Natural killer cell treated with Interleukin-12 subunit alpha and Interleukin-12 subunit beta and Interleukin-15 and Interleukin-18, amount 100 ng/mL, for 72 hours (primary cell): Measurements from ENCODE around the gene BET1L. TPM values are rescaled to one million over a fixed set of nuclear protein-coding genes. Genes with fewer than 3 reads are reported as not detected.
A peak's percentile ranks its signal among the peaks of the same experiment; 100 is the strongest.
"Not testable (repeated sequence)": the region's sequence is repeated elsewhere in the genome, so short reads cannot be mapped to it uniquely, and the experiment has no call there.

Source experiments
- ATAC-seq, 2 donors: fragments of 150-1000 bp; cut with Tn5 transposase in 1 of 2; sonication (Bioruptor Pico), chemical (Tn5 transposase) in 1 of 2; 2 replicates each; pipeline ENCODE4 v1.10.0; 2021
- DNase-seq: peaks from one replicate; pipeline ENCODE4 v3.0.0; 2022; ENCODE audit warnings: low spot score
- H3K27ac Mint-ChIP-seq, 2 donors: 1 replicate in 1 of 2; 2 replicates in 1 of 2; pipeline ENCODE4 v1.8.0; 2022; ENCODE audit warnings: mixed read lengths in 2 of 2, mild to moderate bottlenecking in 1 of 2, moderate library complexity in 1 of 2
- H3K27me3 Mint-ChIP-seq, 2 donors: 1 replicate in 1 of 2; 2 replicates in 1 of 2; pipeline ENCODE4 v1.8.0; 2022; ENCODE audit warnings: mixed read lengths in 2 of 2
- H3K36me3 Mint-ChIP-seq: one replicate; pipeline ENCODE4 v1.8.0; 2022; ENCODE audit warnings: mixed read lengths
- H3K4me1 Mint-ChIP-seq, 2 donors: 1 replicate in 1 of 2; 2 replicates in 1 of 2; pipeline ENCODE4 v1.8.0; 2022; ENCODE audit warnings: low read depth in 2 of 2, mixed read lengths in 2 of 2, mild to moderate bottlenecking in 1 of 2
- H3K4me3 Mint-ChIP-seq: one replicate; pipeline ENCODE4 v1.8.0; 2022; ENCODE audit warnings: mixed read lengths
- H3K9me3 Mint-ChIP-seq: 2 replicates; pipeline ENCODE4 v1.8.0; 2022; ENCODE audit warnings: mixed read lengths
- total RNA-seq, 2 donors: library from RNA; stranded (reverse); gene quantifications; one replicate each; pipeline ENCODE4 v1.2.3, GENCODE V29; 2022

Gene BET1L
- total RNA-seq, 2 donors from 2014 or later, result 43.6 to 51.4 TPM

GRCh38 chr11:202490-202889 lies 4.7 kb downstream of the BET1L start:
- Mint-ChIP-seq H3K36me3 (no peaks in the 10 kb centered on the region), H3K9me3 (no peaks in the 10 kb centered on the region), H3K4me1 (peaks cover 29 to 44% of the 10 kb centered on the region in 2 donors), H3K27ac (peak overlapping the region; percentile 51 to 62), H3K4me3 (peak overlapping the region; percentile 8), H3K27me3 (no peaks in the 10 kb centered on the region)
- DNase-seq (no peak), ATAC-seq (no peak)

GRCh38 chr11:201966-202365 lies 5.2 kb downstream of the BET1L start:
- ATAC-seq (no peak), DNase-seq (no peak)
- Mint-ChIP-seq H3K27ac (peak overlapping the region; percentile 51 to 62), H3K4me1 (peaks cover 28 to 40% of the 10 kb centered on the region in 2 donors), H3K27me3 (no peaks in the 10 kb centered on the region), H3K9me3 (no peaks in the 10 kb centered on the region), H3K36me3 (no peaks in the 10 kb centered on the region), H3K4me3 (peak overlapping the region; percentile 8)

GRCh38 chr11:200224-201003 lies 6.8 kb downstream of the BET1L start:
- Mint-ChIP-seq H3K27ac (no peak overlapping the region), H3K27me3 (no peaks in the 10 kb centered on the region), H3K9me3 (no peaks in the 10 kb centered on the region), H3K36me3 (no peaks in the 10 kb centered on the region), H3K4me3 (no peak overlapping the region), H3K4me1 (peaks cover 19 to 30% of the 10 kb centered on the region in 2 donors)
- DNase-seq, result no peak
- ATAC-seq, result no peak

GRCh38 chr11:199782-200181 lies 7.4 kb downstream of the BET1L start:
- ATAC-seq, result no peak
- Mint-ChIP-seq H3K4me3 (no peak overlapping the region), H3K36me3 (no peaks in the 10 kb centered on the region), H3K27ac (no peak overlapping the region), H3K27me3 (no peaks in the 10 kb centered on the region), H3K4me1 (peaks cover 19 to 28% of the 10 kb centered on the region in 2 donors), H3K9me3 (no peaks in the 10 kb centered on the region)
- DNase-seq, result no peak

- ATAC-seq (no peak), DNase-seq (no peak)
- Mint-ChIP-seq H3K4me1 (peaks cover 19 to 23% of the 10 kb centered on the region in 2 donors), H3K4me3 (no peak overlapping the region), H3K36me3 (no peaks in the 10 kb centered on the region), H3K27me3 (no peaks in the 10 kb centered on the region), H3K27ac (no peak overlapping the region), H3K9me3 (no peaks in the 10 kb centered on the region)
Measured at GRCh38 chr11:199004-199581, 8.1 kb downstream of the BET1L start.

- H3K36me3 Mint-ChIP-seq, result no peaks in the 10 kb centered on the region
- H3K27ac Mint-ChIP-seq, result no peak overlapping the region
- no peaks in the 10 kb centered on the region for H3K9me3 Mint-ChIP-seq
- ATAC-seq (no peak), DNase-seq (no peak)
- H3K27me3 Mint-ChIP-seq, result no peaks in the 10 kb centered on the region
- H3K4me1 Mint-ChIP-seq, result peaks cover 11 to 16% of the 10 kb centered on the region in 2 donors
- no peak overlapping the region for H3K4me3 Mint-ChIP-seq
Measured at GRCh38 chr11:198236-198806, 8.9 kb downstream of the BET1L start.

- no peaks in the 10 kb centered on the region for H3K36me3 Mint-ChIP-seq
- H3K27ac Mint-ChIP-seq, result no peak overlapping the region
- peaks cover 6 to 10% of the 10 kb centered on the region in 2 donors for H3K4me1 Mint-ChIP-seq
- H3K9me3 Mint-ChIP-seq, result no peaks in the 10 kb centered on the region
- H3K4me3 Mint-ChIP-seq, result no peak overlapping the region
- H3K27me3 Mint-ChIP-seq, result no peaks in the 10 kb centered on the region
- DNase-seq (no peak), ATAC-seq (no peak)
Measured at GRCh38 chr11:197741-198235, 9.4 kb downstream of the BET1L start.

GRCh38 chr11:196786-197731 lies 10.1 kb downstream of the BET1L start:
- H3K9me3 Mint-ChIP-seq, result no peaks in the 10 kb centered on the region
- H3K36me3 Mint-ChIP-seq, result no peaks in the 10 kb centered on the region
- H3K27me3 Mint-ChIP-seq, result no peaks in the 10 kb centered on the region
- no peak overlapping the region for H3K27ac Mint-ChIP-seq
- ATAC-seq, result no peak
- DNase-seq, result no peak
- peaks cover under 1 to 6% of the 10 kb centered on the region in 2 donors for H3K4me1 Mint-ChIP-seq
- no peak overlapping the region for H3K4me3 Mint-ChIP-seq

GRCh38 chr11:193481-193880 lies 13.7 kb downstream of the BET1L start:
- not testable (repeated sequence) for H3K4me1 Mint-ChIP-seq, H3K27me3 Mint-ChIP-seq, H3K9me3 Mint-ChIP-seq, H3K36me3 Mint-ChIP-seq, H3K27ac Mint-ChIP-seq, H3K4me3 Mint-ChIP-seq, DNase-seq, ATAC-seq

GRCh38 chr11:192674-193128 lies 14.5 kb downstream of the BET1L start, which contains the start of gene SCGB1C1:
Gene SCGB1C1 (plus strand): TSS chr11:193078. CDS start chr11:193100, 22 bp downstream.
- not testable (repeated sequence) for H3K9me3 Mint-ChIP-seq, H3K27me3 Mint-ChIP-seq, DNase-seq, H3K4me3 Mint-ChIP-seq, H3K27ac Mint-ChIP-seq, H3K36me3 Mint-ChIP-seq, H3K4me1 Mint-ChIP-seq, ATAC-seq

- H3K27me3 Mint-ChIP-seq, H3K27ac Mint-ChIP-seq, H3K36me3 Mint-ChIP-seq, H3K4me1 Mint-ChIP-seq, DNase-seq, H3K9me3 Mint-ChIP-seq: not testable (repeated sequence)
- peak overlapping the region; percentile 63 for H3K4me3 Mint-ChIP-seq
- peak; percentile 53 to 62 for ATAC-seq
Measured at GRCh38 chr11:191490-192478, 15.4 kb downstream of the BET1L start.

- not testable (repeated sequence) for ATAC-seq, H3K4me3 Mint-ChIP-seq, H3K36me3 Mint-ChIP-seq, H3K9me3 Mint-ChIP-seq, DNase-seq, H3K4me1 Mint-ChIP-seq, H3K27me3 Mint-ChIP-seq, H3K27ac Mint-ChIP-seq
Measured at GRCh38 chr11:190546-190945, 16.7 kb downstream of the BET1L start.
